HG02798 (cell line): ENCODE measurements around the gene MYLK2.
A peak's percentile ranks its signal among the peaks of the same experiment; 100 is the strongest.
"Not testable (repeated sequence)": the region's sequence is repeated elsewhere in the genome, so short reads cannot be mapped to it uniquely, and the experiment has no call there.

Experiments
- ATAC-seq: cut with Tn5 transposase; IDR thresholded peaks from one replicate; pipeline ENCODE4 v1.9.1; 2021; ENCODE audit warnings: mild to moderate bottlenecking; ENCODE audit not compliant: unreplicated experiment, poor library complexity

The MYLK2 gene

DNA sequence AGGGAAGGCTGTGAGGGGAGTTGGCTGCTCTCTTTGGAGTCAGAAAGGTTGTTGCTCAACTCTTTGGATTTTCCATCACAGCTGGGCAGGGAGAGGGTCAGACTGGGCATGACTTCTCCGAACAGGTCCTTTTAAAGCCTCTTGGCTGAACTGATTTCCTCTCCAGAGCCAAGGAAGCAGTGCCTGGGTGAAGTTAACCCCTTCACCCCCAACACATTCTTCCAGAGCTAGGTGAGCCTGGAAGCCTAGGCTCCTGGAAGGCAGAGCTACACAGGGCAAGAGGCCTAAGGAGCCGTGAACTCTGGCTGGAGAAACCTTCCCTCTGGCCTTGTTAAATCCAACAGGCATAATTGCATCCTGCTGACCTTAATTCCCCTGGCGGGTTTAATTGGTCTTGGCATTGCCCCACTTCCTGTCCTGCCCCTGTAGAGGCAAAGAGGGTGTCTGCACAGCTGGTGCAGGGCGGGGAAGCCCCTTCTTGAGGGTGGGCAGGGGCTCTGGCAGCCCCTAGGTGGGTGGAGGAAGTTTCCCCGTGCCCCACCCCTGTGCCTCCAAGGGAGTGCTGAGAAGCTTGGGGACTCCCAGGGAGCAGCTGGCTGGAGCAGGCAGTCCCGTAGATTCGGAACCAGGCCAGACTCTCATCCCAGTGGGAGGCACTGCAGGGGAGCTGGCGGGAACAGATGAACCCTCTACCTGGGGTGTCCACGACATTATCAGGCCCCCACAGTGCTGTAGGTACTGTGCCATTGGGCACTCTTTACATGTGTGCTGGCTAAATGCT lies 3.6 kb upstream of the MYLK2 start:
- ATAC-seq: no peak

DNA sequence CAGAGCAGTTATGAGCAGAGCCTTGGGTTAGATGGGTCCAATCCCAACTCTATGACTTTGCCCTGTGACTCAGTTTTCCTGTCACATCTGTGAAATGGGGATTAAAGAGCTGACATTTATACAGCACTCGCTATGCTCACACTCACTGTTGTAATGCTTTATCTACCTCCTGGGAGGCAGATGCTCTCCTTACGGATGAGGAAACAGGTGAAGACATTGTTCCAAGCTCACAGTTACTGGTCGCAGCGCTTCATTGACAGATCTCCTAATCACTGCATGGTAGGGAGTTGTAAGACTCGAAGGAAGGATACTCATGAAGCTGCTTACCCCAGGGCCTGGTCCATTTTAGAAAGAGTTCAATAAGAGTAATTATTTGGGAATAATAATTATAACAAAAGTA lies 2.9 kb upstream of the MYLK2 start:
- no peak for ATAC-seq

DNA sequence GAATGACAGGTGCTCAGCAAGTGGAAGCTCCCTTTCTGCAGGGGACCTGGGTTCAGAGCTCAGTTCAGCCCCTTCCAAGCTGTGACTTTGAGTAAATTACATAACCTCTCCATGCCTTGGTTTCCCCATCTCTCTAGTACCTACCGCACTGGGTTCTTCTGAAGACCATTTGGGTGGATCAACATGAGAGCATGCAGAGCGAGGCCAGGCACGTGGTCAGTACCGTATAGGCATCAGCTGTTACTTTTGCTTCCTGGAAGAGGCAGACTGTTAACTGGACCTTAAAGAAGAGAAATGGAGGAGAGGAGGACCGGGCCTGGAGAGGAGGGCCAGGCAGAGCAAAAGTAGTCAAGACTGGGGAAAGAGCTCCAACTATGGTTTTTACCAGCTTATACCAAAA lies 1.7 kb upstream of the MYLK2 start:
- ATAC-seq: no peak

DNA sequence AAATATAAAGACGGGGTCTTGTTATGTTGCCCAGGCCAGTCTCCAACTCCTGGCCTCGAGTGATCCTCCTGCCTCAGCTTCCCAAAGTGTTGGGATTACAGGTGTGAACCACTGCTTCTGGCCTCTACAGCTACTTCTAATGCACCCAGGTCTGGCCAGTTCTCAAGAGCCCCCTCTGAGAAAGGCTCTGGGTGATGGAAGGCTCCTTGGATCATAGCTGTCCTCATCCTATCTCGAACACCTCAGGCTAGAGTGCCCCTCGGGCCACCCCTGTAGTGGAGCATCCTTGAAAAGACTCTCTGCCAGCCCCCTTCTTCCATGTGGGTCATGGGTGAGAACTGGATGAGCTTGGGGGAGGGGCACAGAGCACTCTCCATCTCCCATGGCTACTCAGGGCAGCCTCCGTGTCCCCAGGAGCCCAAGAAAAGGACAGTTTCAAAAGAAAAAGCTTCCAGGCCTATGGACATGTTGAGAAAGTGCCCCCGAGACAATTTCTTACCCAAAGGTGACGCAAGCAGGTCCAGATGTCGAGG lies 714 bp upstream of the MYLK2 start:
- ATAC-seq: no peak

DNA sequence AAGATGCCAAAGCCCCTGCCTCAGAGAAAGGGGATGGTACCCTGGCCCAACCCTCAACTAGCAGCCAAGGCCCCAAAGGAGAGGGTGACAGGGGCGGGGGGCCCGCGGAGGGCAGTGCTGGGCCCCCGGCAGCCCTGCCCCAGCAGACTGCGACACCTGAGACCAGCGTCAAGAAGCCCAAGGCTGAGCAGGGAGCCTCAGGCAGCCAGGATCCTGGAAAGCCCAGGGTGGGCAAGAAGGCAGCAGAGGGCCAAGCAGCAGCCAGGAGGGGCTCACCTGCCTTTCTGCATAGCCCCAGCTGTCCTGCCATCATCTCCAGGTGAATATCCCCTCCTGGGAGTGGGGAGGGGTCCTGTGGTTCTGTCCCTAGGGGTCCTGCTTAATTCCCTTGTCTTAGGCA lies 1.1 kb downstream of the MYLK2 start:
- ATAC-seq: no peak

DNA sequence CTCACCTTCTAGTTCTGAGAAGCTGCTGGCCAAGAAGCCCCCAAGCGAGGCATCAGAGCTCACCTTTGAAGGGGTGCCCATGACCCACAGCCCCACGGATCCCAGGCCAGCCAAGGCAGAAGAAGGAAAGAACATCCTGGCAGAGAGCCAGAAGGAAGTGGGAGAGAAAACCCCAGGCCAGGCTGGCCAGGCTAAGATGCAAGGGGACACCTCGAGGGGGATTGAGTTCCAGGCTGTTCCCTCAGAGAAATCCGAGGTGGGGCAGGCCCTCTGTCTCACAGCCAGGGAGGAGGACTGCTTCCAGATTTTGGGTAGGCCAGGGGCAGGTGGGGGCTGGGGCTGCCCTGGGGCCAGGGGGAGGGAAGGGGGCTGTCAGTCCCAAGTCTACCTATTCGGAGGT lies 2.3 kb downstream of the MYLK2 start:
- no peak for ATAC-seq

DNA sequence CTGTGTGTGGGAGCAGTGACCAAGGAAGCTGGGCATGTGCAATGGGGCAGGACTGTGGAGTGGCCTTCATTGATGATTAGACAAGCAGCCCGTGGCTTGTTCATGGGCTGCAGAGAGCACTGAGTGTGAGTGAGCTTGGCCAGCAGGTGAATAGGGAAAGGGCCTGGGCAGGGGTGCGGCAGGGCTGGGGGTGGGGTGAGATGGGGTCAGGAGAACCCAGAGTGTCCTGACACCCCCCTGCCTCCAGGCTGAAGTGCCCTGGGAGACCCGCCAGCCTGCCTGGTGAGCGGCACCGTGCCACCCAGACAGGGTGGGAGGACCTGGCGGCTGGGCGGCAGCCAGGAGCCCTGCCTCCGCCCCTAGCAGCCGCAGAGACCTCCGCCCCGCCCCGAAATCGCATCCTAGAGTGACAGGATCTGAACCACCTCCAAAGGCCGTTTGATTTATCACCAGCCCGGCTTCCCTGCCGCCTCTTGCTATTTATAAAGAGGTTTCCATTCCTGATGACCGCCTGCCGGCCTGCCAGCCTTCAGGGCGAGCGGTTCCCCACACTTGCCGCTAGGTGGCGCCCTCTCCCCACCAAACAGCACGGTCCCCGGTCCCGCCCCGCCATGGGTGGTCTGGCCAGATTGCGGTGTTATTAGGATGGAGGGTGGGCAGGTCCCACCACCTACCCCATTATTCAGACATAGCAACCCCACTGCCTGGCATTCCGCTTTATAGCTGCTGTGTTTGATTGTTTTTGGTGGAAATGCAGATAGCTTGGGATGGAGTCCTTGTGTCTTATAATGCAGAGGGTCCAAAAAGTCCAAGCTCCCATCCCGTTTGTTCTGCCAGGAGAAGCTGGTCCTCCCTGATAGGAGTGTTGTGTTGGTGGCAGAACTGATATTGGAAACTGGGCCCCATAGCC lies 3.5 kb downstream of the MYLK2 start:
- peak; percentile 71 for ATAC-seq

DNA sequence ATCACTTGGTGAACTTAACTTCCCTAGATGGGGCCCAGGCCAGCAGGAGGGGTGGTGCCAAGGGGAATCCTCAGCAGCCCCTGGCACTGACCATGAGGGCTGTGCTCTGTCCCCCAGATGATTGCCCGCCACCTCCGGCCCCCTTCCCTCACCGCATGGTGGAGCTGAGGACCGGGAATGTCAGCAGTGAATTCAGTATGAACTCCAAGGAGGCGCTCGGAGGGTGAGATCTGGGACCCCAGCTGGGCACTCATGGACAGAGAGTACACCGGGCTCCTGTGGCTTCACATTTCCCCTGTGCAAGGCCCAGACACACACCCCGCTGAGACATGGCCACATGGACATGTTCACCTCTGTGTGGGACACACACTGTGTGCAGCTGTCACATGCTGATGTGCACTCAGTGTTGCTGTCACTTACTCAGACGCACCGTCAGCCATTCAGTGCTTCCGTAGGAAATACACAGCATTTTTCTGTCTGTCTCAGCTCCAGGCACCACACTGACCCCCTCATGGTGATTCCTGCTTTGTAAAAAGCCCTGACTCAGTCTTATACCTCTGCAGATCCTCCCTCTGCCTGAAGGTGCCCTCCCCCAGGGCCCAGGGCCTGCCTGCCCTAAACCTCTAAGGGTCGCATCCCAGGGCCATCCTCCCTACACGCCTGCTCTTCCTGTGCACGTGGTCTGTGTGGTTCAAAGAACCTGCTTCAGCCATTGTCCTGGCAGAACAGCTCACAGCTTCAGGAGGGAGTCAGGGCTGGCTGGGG lies 4.4 kb downstream of the MYLK2 start:
- ATAC-seq: no peak

DNA sequence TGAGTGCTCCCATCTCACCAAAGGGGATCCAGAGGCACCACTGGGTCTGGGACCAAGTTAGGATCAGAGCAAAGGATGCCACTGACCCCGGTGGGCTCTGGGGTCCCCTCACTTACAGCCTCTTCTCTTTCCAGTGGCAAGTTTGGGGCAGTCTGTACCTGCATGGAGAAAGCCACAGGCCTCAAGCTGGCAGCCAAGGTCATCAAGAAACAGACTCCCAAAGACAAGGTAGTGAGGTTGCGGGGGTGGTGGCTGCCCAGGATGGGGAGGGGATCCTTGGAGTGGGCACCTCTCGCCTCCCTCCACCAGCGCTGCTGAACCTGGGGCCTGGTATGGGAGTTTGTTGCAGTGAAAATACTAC lies 4.9 kb downstream of the MYLK2 start:
- no peak for ATAC-seq

DNA sequence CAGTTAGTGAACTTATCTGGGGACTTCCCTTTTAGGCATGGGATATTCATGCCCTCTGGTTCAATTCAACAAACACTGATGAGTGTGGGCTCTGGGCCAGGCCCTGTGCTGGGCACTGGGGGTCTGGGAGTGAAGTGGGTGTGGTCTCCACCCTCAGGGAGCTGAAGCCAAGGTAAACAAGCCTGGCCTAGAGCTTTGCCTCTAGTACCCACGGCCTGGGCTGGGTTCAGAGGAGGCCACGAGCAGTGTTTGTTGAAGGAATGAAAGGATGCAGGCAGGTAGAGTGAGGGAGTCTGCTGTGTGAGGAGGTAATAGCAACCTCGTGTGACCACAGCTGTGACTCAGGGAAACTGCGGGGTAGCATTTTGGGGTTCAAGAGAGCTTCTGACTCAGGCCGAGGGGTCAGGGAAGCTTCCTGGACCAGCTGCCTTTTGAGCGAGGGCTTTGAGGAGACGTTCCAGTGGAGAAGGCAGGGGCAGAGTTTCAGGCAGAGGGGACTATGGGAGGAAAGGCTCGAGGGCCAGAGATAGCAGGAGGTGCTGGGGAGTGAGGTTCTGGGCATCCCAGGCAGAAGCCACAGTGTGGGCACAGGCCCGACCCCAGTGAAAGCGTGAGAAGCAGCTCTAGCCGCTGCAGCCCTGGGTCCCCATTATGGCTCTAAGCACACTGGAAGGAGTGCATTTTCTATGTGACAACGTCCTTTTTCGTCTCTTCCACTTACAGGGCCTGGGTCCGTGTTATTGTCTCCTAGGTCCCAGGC lies 5.6 kb downstream of the MYLK2 start:
- no peak for ATAC-seq

DNA sequence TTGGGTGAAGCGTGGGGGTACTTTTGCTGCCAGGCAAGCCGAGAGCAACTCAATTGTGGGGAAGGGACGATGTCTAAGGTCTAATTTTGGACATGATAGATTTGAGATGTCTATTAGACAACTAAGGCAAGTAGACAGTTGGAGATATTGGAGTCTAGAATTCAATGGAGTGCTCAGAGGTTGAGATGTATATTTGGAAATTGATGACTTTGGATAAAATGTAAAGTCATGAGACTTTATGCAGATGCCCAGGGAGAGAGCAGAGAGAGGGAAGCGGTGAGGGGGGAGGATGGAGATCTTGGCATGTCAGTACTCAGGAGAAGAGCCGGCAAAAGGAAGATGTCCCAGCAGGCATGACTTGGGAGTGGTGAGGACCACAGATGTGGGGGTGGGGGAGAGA lies 6.9 kb downstream of the MYLK2 start:
- no peak for ATAC-seq

DNA sequence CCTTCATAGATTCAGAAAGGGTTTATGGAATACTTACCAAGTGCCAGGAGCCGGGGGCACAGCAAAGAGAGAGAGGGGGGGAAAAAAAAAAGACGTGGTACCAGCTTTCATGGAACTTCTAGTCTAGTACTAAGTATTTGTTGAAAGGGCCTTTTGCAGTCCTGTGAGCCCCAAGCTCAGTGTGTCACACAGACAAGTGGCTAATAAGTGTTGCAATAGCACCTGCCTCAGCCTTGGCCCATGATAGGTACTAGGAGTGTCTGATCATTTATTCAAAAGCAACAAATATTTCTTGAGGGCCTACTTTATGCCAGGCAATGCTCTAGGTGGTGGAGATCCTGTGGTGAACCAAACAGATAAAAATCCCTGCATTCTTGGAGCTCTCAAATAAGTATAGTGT lies 7.9 kb downstream of the MYLK2 start:
- no peak for ATAC-seq

DNA sequence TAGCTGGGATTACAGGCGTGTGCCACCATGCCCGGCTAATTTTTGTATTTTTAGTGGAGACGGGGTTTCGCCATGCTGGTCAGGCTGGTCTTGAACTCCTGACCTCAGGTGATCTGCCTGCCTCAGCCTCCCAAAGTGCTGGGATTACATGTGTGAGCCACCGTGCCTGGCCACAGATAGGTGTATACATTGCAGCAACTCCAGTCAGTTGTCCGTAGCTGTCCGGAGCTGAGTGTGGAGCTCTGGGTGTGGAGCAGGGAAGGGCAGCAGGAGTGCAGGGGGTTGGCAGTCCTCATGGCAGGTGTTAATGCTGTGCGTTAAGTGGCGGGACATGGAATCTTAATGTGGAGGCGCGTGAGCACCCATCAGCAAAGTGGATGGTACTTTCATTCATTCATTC lies 8.9 kb downstream of the MYLK2 start:
- not testable (repeated sequence) for ATAC-seq

DNA sequence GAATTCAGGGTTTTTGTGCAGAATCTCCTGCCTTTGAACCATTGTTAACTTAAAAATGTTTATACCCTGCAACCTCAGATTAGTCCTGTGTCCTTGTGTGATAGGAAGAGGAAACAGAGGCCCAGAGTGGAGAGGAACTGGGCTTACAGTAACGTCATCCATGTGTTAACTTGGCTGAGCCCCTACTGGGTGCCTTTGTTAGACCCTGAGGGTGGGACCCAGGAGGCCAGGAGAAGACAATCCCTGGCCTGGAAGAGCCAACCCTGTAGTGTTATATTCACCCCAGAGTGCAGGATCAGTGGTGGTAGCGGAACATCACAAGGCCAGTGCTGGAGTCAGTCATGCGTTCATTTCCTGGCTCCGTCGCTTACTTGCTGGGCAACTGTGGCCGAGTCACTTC lies 10.6 kb downstream of the MYLK2 start:
- ATAC-seq: no peak

DNA sequence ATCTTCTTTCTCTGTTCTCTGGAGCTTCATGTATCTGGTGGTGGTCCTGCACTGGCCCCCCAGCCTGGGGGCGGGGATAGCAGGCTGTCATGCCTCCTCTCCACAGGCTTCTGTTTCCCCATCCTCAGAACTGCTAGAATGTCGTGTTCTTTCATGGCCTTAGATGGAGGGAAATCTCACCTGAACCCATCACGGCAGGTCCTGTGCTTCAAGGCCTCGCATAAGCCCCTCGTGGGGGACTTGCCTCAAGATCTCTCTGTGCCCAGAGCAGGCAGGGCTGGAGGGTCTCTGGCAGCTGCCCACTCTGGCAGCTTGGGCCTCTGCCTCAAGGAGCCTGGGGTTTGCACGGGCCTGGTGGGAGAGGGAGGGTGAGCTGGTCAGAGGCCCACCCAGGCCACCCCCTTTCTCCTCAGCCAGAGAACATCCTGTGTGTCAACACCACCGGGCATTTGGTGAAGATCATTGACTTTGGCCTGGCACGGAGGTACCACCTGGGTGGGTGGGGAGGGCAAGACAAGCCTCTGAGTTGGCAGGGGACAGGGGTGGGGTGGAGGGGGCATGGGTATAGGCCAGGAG lies 11.3 kb downstream of the MYLK2 start:
- no peak for ATAC-seq

DNA sequence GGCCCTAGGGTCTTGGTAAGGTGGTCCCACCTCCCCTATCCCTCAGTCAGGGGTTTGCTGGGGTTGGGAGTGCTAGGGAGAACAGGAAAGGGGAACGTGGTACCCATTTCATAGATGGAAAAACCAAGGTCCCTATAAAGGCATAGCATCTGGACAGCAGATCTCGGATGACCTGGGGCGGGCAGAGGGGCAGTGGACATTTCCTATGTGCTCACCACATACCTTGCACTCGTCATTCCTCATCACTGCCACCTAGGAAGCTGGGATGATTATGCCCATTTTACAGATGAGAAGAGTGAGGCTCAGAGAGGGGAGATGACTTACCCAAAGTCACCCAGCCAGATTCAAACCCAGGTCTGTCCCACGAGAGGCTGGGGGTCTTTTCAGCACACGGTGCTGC lies 12.1 kb downstream of the MYLK2 start:
- no peak for ATAC-seq

DNA sequence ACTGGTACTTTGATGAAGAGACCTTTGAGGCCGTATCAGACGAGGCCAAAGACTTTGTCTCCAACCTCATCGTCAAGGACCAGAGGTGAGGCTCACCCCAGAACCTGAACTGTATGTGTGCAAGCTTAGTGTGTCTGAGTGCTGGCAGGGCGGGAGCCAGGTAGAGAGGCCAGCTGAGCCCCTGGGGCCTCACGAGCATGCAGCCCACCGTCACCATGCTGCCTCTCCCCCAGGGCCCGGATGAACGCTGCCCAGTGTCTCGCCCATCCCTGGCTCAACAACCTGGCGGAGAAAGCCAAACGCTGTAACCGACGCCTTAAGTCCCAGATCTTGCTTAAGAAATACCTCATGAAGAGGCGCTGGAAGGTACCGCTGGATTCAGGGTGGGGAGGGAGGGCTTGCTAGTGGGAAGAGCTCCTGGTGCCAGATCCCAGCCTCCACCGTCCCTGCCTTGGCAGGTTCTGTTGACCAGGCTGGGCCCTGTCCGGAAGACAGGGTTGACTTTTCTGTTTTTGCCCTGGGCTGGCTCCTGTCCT lies 12.7 kb downstream of the MYLK2 start:
- no peak for ATAC-seq

DNA sequence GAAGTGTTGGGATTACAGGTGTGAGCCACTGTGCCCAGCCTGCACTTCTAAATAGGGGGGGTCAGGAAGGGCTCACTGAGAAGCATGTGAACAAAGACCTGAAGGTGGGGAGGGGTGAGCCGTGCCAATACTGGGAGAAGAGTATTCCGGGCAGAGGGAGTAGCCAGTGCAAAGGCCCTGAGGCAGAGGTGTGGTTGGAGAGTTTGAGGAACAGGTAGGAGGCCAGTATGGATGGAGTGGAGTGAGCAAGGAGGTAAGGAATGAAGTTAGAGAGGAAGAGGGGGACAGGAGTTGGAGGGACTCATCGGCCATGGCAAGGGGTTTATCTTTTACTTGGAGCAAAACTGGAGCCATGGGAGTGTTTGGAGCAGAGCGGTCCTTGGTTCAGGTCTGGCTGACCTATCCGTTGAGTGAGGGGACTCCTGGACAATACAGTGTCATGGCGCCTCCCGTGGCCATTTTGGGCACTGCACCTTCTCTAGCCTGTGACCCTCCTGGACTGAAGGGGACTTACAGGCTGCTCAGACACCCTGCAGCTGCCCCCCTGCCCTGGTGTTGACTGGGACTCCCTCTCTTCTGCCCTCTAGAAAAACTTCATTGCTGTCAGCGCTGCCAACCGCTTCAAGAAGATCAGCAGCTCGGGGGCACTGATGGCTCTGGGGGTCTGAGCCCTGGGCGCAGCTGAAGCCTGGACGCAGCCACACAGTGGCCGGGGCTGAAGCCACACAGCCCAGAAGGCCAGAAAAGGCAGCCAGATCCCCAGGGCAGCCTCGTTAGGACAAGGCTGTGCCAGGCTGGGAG lies 14.2 kb downstream of the MYLK2 start:
- ATAC-seq: no peak
